OCI-M2 (cell line): Measurements from ENCODE around the gene ARHGEF4.

Experiments used
- DNase-seq: peaks from one replicate; lab custom pipeline; 2025; ENCODE audit not compliant: unreplicated experiment; lab: John Stamatoyannopoulos, UW

Gene ARHGEF4

GRCh38 chr2:130819608-130820278, 17.0 kb upstream of the ARHGEF4 start:
- no peak for DNase-seq

GRCh38 chr2:130820279-130820861, 16.3 kb upstream of the ARHGEF4 start:
- DNase-seq, result no peak

GRCh38 chr2:130821867-130822266, 14.8 kb upstream of the ARHGEF4 start:
- DNase-seq, result no peak

GRCh38 chr2:130822766-130823165, 13.9 kb upstream of the ARHGEF4 start:
- no peak for DNase-seq

- no peak for DNase-seq
Measured at GRCh38 chr2:130823171-130823885, 13.4 kb upstream of the ARHGEF4 start.

GRCh38 chr2:130823886-130824491, 12.7 kb upstream of the ARHGEF4 start:
- no peak for DNase-seq

- no peak for DNase-seq
Measured at GRCh38 chr2:130824492-130825061, 12.1 kb upstream of the ARHGEF4 start.

- no peak for DNase-seq
Measured at GRCh38 chr2:130825231-130825965, 11.3 kb upstream of the ARHGEF4 start.

GRCh38 chr2:130825966-130826253, 10.8 kb upstream of the ARHGEF4 start:
- DNase-seq, result no peak

- no peak for DNase-seq
Measured at GRCh38 chr2:130826419-130826818, 10.3 kb upstream of the ARHGEF4 start.

- no peak for DNase-seq
Measured at GRCh38 chr2:130826821-130827501, 9.8 kb upstream of the ARHGEF4 start.

GRCh38 chr2:130827502-130828251, 9.0 kb upstream of the ARHGEF4 start:
- DNase-seq, result no peak

- DNase-seq, result no peak
Measured at GRCh38 chr2:130828461-130828860, 8.3 kb upstream of the ARHGEF4 start.

GRCh38 chr2:130829015-130829414, 7.7 kb upstream of the ARHGEF4 start:
- DNase-seq, result no peak

GRCh38 chr2:130830538-130830937, 6.2 kb upstream of the ARHGEF4 start:
- no peak for DNase-seq

GRCh38 chr2:130831356-130831755, 5.4 kb upstream of the ARHGEF4 start:
- no peak for DNase-seq

- DNase-seq, result no peak
Measured at GRCh38 chr2:130832296-130832940, 4.3 kb upstream of the ARHGEF4 start.

- no peak for DNase-seq
Measured at GRCh38 chr2:130834091-130834930, 2.4 kb upstream of the ARHGEF4 start.
